T-helper 2 cell treated with Interferon-gamma antibody and Interleukin-4, amounts not matched to agents 5 μg/mL and 100 μg/mL, for 36 hours (primary cell): Measurements from ENCODE around the gene MRPL51.
"Not testable (repeated sequence)": the region's sequence is repeated elsewhere in the genome, so short reads cannot be mapped to it uniquely, and the experiment has no call there.

ENCODE experiments used
- DNase-seq: peaks from one replicate; pipeline ENCODE4 v3.0.0; 2021; ENCODE audit warnings: low spot score
- H3K27ac Mint-ChIP-seq: one replicate; pipeline ENCODE4 v1.8.0; 2021; ENCODE audit warnings: mild to moderate bottlenecking, mixed read lengths
- H3K27me3 Mint-ChIP-seq: one replicate; pipeline ENCODE4 v1.8.0; 2021; ENCODE audit warnings: low read depth, mixed read lengths
- H3K36me3 Mint-ChIP-seq: one replicate; pipeline ENCODE4 v1.8.0; 2021; ENCODE audit warnings: low read depth, mixed read lengths
- H3K4me1 Mint-ChIP-seq: one replicate; pipeline ENCODE4 v1.8.0; 2021; ENCODE audit warnings: low read depth, mixed read lengths
- H3K4me3 Mint-ChIP-seq: one replicate; pipeline ENCODE4 v1.8.0; 2022; ENCODE audit warnings: mild to moderate bottlenecking, moderate library complexity, mixed read lengths
- H3K9me3 Mint-ChIP-seq: one replicate; pipeline ENCODE4 v1.8.0; 2021; ENCODE audit warnings: mixed read lengths

Gene MRPL51

GRCh38 chr12:6524648-6525047, 31.6 kb upstream of the MRPL51 start:
- no peak overlapping the region for H3K27ac Mint-ChIP-seq
- no peaks in the 10 kb centered on the region for H3K27me3 Mint-ChIP-seq
- peaks cover 90% of the 10 kb centered on the region for H3K36me3 Mint-ChIP-seq
- H3K4me1 Mint-ChIP-seq, result peaks cover 3% of the 10 kb centered on the region
- no peaks in the 10 kb centered on the region for H3K9me3 Mint-ChIP-seq
- no peak overlapping the region for H3K4me3 Mint-ChIP-seq
- no peak for DNase-seq

DNA sequence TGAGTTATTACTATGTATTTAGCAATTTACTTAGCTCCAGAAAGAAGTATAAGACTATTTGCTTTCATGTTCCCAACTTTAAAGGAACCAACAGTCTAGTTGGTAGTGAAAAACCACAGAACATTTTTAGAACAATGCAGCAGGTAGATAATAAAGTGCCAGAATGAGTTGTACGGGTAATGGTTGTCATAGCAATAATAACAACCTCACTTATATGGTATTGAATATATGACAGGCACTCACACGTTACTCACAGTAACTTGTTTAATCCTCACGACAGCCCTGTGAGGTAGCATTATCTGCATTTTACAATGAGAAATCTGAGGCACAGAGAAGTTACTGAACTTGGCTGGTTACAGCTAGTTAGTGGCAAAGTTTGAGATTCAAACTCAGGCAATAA, 30.6 kb upstream of the MRPL51 start:
- Mint-ChIP-seq H3K27me3 (no peaks in the 10 kb centered on the region), H3K4me1 (peaks cover 3% of the 10 kb centered on the region), H3K27ac (no peak overlapping the region), H3K9me3 (no peaks in the 10 kb centered on the region), H3K36me3 (peaks cover 85% of the 10 kb centered on the region), H3K4me3 (no peak overlapping the region)
- DNase-seq, result no peak

DNA sequence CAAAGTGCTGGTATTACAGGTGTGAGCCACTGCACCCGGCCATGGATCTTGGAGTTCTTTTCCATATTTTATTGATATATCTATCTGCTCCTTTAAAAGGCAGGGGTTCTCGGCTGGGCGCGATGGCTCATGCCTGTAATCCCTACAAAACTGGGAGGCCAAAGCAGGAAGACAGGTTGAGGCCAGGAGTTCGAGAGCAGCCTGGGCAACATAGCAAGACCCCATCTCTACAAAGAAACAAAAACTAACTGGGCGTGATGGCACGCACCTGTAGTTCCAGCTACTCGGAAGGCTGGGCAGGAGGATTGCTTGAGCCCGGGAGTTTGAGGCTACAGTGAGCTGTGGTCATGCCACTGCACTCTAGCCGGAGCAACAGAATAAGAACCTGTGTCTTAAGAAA, 29.1 kb upstream of the MRPL51 start:
- no peak overlapping the region for H3K4me3 Mint-ChIP-seq

GRCh38 chr12:6520186-6520585, 27.1 kb upstream of the MRPL51 start:
- H3K4me1 Mint-ChIP-seq, result peaks cover 3% of the 10 kb centered on the region

More for the DNA sequence above, 29.1 kb upstream of the MRPL51 start:
- no peaks in the 10 kb centered on the region for H3K9me3 Mint-ChIP-seq
- no peak overlapping the region for H3K27ac Mint-ChIP-seq
- H3K36me3 Mint-ChIP-seq, result peaks cover 80% of the 10 kb centered on the region
- no peaks in the 10 kb centered on the region for H3K27me3 Mint-ChIP-seq
- no peak for DNase-seq
- H3K4me1 Mint-ChIP-seq, result peaks cover 3% of the 10 kb centered on the region

GRCh38 chr12:6508087-6508486, 15.0 kb upstream of the MRPL51 start:
- no peaks in the 10 kb centered on the region for H3K27me3 Mint-ChIP-seq
- H3K36me3 Mint-ChIP-seq, result peaks cover 50% of the 10 kb centered on the region
- H3K4me3 Mint-ChIP-seq, result no peak overlapping the region
- no peak for DNase-seq
- no peak overlapping the region for H3K27ac Mint-ChIP-seq
- no peaks in the 10 kb centered on the region for H3K9me3 Mint-ChIP-seq
- H3K4me1 Mint-ChIP-seq, result peaks cover 3% of the 10 kb centered on the region

More at GRCh38 chr12:6520186-6520585, 27.1 kb upstream of the MRPL51 start:
- Mint-ChIP-seq H3K4me3 (no peak overlapping the region), H3K9me3 (no peaks in the 10 kb centered on the region), H3K36me3 (peaks cover 80% of the 10 kb centered on the region), H3K27me3 (no peaks in the 10 kb centered on the region), H3K27ac (peak overlapping the region; percentile 52)
- no peak for DNase-seq

DNA sequence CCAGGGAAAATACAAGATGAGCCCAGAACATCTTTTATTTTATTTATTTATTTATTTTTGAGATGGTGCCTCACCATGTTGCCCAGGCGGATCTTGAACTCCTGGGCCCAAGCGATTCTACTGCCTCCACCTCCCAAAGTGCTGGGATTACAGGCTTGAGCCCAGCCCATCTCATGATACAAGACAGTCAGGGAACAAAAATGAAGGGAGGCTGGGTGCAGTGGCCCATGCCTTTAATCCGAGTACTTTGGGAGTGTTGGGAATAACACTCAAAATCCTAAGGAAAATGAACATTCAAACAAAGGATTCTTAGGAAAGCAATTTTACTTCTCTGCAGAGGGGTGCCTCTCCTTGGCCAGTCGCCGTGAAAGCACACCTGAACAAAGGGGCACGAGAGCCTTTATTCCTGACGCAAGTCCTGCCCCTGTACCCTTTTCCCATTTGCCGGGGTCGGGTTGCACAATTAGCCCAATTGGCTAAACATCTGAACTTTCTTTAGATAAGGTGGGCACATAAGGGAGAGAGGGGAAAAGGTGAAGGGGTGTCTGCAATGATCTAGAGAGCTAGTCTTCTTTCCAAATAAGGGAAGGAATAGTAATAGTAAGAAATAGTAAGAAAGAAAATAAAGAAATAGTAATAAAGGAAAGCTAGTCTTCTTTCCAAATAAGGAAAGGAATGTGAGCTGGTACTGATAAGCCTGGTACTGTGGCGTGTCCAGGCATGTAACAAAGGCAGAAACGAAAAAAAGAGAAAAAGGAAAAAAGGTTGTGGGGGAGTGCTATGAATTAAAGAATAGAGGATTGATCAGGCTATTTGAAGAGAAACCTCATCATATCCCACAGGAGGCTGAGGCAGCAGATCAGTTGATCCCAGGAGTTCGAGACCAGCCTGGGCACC, 14.3 kb upstream of the MRPL51 start:
- Mint-ChIP-seq H3K27me3 (no peaks in the 10 kb centered on the region), H3K27ac (peak overlapping the region; percentile 28), H3K36me3 (peaks cover 46% of the 10 kb centered on the region), H3K4me1 (peaks cover 3% of the 10 kb centered on the region), H3K9me3 (no peaks in the 10 kb centered on the region), H3K4me3 (no peak overlapping the region)
- DNase-seq, result no peak

- Mint-ChIP-seq H3K4me3 (no peak overlapping the region), H3K4me1 (peaks cover 9% of the 10 kb centered on the region), H3K27me3 (no peaks in the 10 kb centered on the region), H3K36me3 (peaks cover 34% of the 10 kb centered on the region), H3K9me3 (no peaks in the 10 kb centered on the region), H3K27ac (peak overlapping the region; percentile 73)
- DNase-seq, result no peak
Measured at GRCh38 chr12:6500466-6500865, 7.4 kb upstream of the MRPL51 start.

DNA sequence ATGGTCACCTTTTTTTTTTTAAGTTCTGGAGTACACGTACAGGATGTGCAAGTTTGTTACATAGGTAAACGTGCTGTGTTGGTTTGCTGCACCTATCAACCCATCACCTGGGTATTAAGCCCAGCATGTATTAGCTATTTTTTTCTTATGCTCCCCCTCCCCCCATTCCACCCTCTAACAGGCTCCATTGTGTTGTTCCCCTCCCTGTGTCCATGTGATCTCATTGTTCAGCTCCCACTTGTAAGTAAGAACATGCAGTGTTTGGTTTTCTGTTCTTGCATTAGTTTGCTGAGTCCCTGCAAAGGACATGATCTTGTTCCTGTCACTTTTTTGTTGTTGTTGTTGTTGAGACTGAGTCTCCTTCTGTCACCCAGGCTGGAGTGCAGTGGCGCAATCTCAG, 4.2 kb upstream of the MRPL51 start:
- not testable (repeated sequence) for H3K27ac Mint-ChIP-seq, H3K9me3 Mint-ChIP-seq, H3K27me3 Mint-ChIP-seq, DNase-seq
- H3K36me3 Mint-ChIP-seq, result peaks cover 37% of the 10 kb centered on the region
- H3K4me3 Mint-ChIP-seq, result peak overlapping the region; percentile 1
- H3K4me1 Mint-ChIP-seq, result peaks cover 20% of the 10 kb centered on the region

DNA sequence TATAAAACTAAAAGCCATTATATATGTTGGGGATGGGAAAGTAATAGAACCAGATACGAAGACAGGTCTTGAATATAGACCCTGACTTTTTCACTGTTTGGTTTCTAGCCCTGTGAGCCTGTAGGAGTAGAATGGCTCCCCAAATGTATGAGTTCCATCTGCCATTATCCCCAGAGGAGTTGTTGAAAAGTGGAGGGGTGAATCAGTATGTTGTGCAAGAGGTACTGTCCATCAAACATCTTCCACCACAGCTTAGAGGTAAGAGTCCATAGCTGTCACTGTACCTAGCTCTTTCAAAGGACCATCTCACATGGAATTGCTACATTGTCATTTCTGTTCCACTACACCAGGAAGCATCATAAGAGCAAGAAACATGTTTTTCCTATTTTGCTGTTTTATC, 1.9 kb upstream of the MRPL51 start:
- Mint-ChIP-seq H3K27ac (peak overlapping the region; percentile 99), H3K4me3 (peak overlapping the region; percentile 98), H3K9me3 (no peaks in the 10 kb centered on the region), H3K4me1 (peaks cover 26% of the 10 kb centered on the region), H3K36me3 (peaks cover 49% of the 10 kb centered on the region), H3K27me3 (no peaks in the 10 kb centered on the region)
- no peak for DNase-seq

- Mint-ChIP-seq H3K9me3 (no peaks in the 10 kb centered on the region), H3K27me3 (no peaks in the 10 kb centered on the region), H3K4me3 (peak overlapping the region; percentile 98), H3K4me1 (peaks cover 26% of the 10 kb centered on the region), H3K36me3 (peaks cover 47% of the 10 kb centered on the region), H3K27ac (peak overlapping the region; percentile 99)
- no peak for DNase-seq
Measured at GRCh38 chr12:6494258-6494743, 1.2 kb upstream of the MRPL51 start.

DNA sequence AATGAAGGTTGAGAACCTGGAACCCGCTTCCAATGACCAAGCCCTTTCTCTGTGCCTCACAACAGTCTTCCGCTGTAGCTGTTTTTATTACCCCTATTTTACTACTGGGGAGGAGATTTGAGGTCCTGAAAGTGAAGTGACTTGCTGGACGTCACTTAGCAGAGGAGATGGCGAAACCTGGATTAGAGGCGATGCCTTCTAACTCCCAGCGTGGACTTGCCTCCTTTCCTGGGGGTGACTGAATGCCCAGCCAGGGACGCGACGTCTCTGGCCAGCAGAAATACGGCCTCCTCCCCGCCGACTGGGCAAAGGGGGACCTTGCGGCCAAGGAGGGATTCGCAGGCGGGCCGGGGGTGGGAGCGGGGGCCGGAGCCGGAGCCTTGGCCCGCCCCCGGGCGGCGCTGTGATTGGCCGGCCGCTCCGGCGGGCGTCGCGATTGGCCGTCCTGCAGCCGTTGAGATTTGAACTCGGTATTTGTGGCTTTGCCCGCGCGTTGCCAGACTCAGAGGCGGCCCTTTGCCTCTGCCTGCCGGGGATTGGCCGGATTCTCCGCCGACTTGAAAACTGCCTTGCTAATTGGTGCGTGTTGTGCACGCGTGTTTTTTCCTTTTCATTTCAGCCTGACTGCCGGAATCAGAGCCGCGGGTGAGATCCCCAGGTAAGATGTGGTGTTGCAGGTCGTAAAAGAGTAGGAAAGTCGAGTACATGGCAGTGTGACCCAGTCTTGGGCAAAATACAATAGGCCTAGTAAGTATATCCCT, 615 bp upstream of the MRPL51 start, which contains the start of gene NCAPD2:
Gene NCAPD2 (plus strand): TSS at position 606 of the 761 bp plus-strand sequence. CDS start 997 bp downstream, outside the sequence.
- Mint-ChIP-seq H3K36me3 (peaks cover 45% of the 10 kb centered on the region), H3K27ac (peak within 1 kb of the TSS; percentile 99), H3K27me3 (no peaks in the 10 kb centered on the region), H3K4me1 (peaks cover 26% of the 10 kb centered on the region), H3K9me3 (no peaks in the 10 kb centered on the region), H3K4me3 (peak within 1 kb of the TSS; percentile 98)
- peak; percentile 97 for DNase-seq

DNA sequence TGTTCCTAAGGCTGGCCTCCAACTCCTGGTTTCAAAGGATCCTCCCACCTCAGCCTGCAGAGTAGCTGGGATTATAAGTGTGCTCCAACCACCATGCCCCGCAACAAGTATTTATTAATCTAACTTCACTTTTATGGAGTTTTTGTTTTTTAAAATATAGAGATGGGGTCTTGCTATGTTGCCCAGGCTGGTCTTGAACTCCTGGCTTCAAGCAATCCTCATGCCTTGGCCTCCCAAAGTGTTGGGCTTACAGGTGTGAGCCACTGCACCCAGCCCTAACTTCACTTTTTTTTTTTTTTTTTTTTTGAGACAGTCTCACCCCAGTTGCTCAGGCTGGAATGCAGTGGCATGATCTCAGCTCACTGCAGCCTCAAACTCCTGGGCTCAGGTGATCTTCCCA, 2.4 kb downstream of the MRPL51 start:
- not testable (repeated sequence) for H3K27me3 Mint-ChIP-seq, H3K27ac Mint-ChIP-seq, H3K4me3 Mint-ChIP-seq, DNase-seq, H3K9me3 Mint-ChIP-seq
- Mint-ChIP-seq H3K36me3 (peaks cover 25% of the 10 kb centered on the region), H3K4me1 (peaks cover 18% of the 10 kb centered on the region)

GRCh38 chr12:6489449-6489848, 3.6 kb downstream of the MRPL51 start:
- no peak overlapping the region for H3K4me3 Mint-ChIP-seq
- H3K4me1 Mint-ChIP-seq, result peaks cover 10% of the 10 kb centered on the region
- no peak overlapping the region for H3K27ac Mint-ChIP-seq
- H3K36me3 Mint-ChIP-seq, result peaks cover 15% of the 10 kb centered on the region
- no peaks in the 10 kb centered on the region for H3K9me3 Mint-ChIP-seq
- DNase-seq, result no peak
- no peaks in the 10 kb centered on the region for H3K27me3 Mint-ChIP-seq

GRCh38 chr12:6488240-6488639, 4.8 kb downstream of the MRPL51 start:
- Mint-ChIP-seq H3K36me3 (peaks cover 12% of the 10 kb centered on the region), H3K9me3 (no peaks in the 10 kb centered on the region), H3K4me1 (peaks cover 10% of the 10 kb centered on the region), H3K27ac (no peak overlapping the region), H3K4me3 (no peak overlapping the region), H3K27me3 (peaks cover 3% of the 10 kb centered on the region)
- no peak for DNase-seq
